Upper lobe of left lung (tissue), 4 donors: ENCODE results near the gene PPFIA3.

Experiments used
- EP300 ChIP-seq, 4 donors: sonication (generic); formaldehyde crosslinking; IDR thresholded peaks; one replicate each; pipeline ENCODE4 v1.5.1; 2017; ENCODE audit warnings: antibody characterized with exemption in 4 of 4, control low read depth in 2 of 4
- POLR2AphosphoS5 ChIP-seq, 2 donors: sonication (generic); formaldehyde crosslinking; IDR thresholded peaks; one replicate each; pipeline ENCODE4 v1.5.1; 2017; ENCODE audit warnings: antibody characterized with exemption in 2 of 2
- TF ChIP-seq, protein P1 (sequence below), 6 experiments: fragments of 450-650 bp in 4 of 6; fragments of 200-600 bp in 2 of 6; sonication (generic) in 2 of 6; IDR thresholded peaks; one replicate each; pipeline ENCODE4 v1.5.1; 2016 to 2019; ENCODE audit warnings: antibody characterized with exemption in 6 of 6

DNA sequence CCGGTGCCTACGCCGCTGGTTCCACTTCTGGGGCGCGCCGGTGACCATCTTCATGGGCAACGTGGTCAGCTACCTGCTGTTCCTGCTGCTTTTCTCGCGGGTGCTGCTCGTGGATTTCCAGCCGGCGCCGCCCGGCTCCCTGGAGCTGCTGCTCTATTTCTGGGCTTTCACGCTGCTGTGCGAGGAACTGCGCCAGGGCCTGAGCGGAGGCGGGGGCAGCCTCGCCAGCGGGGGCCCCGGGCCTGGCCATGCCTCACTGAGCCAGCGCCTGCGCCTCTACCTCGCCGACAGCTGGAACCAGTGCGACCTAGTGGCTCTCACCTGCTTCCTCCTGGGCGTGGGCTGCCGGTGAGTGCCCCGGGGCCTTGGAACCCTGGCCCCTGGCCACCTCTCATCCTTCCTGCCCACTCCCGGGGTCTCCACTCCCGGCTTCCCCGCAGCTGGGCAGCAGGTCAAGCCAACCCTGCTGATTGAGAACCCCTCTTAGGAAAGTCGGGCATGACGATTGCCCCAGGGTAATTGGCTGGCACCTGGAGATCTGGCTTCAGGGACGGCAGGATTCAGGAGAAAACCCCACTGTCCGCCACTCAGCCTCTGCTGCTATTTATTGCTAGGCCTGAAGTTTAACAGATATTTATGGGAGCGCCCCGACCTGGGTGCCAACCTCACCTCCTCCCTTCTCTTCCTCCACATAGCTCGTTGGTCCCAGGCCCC lies 77.3 kb downstream of the PPFIA3 start:
- TF ChIP-seq, protein P1, sequence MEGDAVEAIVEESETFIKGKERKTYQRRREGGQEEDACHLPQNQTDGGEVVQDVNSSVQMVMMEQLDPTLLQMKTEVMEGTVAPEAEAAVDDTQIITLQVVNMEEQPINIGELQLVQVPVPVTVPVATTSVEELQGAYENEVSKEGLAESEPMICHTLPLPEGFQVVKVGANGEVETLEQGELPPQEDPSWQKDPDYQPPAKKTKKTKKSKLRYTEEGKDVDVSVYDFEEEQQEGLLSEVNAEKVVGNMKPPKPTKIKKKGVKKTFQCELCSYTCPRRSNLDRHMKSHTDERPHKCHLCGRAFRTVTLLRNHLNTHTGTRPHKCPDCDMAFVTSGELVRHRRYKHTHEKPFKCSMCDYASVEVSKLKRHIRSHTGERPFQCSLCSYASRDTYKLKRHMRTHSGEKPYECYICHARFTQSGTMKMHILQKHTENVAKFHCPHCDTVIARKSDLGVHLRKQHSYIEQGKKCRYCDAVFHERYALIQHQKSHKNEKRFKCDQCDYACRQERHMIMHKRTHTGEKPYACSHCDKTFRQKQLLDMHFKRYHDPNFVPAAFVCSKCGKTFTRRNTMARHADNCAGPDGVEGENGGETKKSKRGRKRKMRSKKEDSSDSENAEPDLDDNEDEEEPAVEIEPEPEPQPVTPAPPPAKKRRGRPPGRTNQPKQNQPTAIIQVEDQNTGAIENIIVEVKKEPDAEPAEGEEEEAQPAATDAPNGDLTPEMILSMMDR (IDR thresholded peaks at IDR 0.05) = no peak
- TF ChIP-seq POLR2AphosphoS5 (IDR thresholded peaks at IDR 0.05) = no peak
- no peak for TF ChIP-seq EP300 (IDR thresholded peaks at IDR 0.05)
